ENCODE data around the gene ACTG2.

DNA sequence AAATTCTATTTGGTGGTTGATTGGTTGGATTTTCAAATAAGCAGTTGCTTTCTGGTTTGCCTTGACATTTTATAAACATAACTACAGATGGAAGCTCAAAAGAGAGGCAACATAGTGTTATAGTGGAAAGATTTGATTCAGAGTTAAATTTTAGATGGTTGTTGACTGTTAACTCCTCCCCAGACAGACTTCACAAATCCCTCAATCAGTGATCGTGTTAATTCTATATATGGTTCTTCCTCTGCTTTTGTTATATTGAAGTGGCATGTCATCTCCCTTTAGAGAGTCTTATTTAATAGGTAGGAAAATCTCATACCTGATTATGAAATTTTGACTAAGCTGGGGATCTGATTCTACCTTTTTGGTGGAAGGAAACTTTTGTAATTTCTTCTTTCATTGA lies 53.4 kb downstream of the ACTG2 start:
- TF ChIP-seq, protein P1, sequence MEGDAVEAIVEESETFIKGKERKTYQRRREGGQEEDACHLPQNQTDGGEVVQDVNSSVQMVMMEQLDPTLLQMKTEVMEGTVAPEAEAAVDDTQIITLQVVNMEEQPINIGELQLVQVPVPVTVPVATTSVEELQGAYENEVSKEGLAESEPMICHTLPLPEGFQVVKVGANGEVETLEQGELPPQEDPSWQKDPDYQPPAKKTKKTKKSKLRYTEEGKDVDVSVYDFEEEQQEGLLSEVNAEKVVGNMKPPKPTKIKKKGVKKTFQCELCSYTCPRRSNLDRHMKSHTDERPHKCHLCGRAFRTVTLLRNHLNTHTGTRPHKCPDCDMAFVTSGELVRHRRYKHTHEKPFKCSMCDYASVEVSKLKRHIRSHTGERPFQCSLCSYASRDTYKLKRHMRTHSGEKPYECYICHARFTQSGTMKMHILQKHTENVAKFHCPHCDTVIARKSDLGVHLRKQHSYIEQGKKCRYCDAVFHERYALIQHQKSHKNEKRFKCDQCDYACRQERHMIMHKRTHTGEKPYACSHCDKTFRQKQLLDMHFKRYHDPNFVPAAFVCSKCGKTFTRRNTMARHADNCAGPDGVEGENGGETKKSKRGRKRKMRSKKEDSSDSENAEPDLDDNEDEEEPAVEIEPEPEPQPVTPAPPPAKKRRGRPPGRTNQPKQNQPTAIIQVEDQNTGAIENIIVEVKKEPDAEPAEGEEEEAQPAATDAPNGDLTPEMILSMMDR (conservative IDR thresholded peaks at IDR 0.05): no peak
- no peak for TF ChIP-seq EZH2 (IDR thresholded peaks at IDR 0.05; ENCODE audit: low read depth)
